HepG2 (cell line): Measurements from ENCODE around the gene NUP62. TPM values are rescaled to one million over a fixed set of nuclear protein-coding genes. Genes with fewer than 3 reads are reported as not detected.

Source experiments
- ATAC-seq: fragments of 200-7000 bp; cut with Tn5 transposase; 3 replicates; pipeline ENCODE4 v1.9.1; 2020; ENCODE audit warnings: mild to moderate bottlenecking, moderate library complexity
- BruUV-seq: library from RNA; stranded (reverse); fragments of 400-500 nt; replicated peaks from 2 replicates; lab custom pipeline; 2021; lab: Mats Ljungman, UMichigan
- CTCF ChIA-PET: fragments of 300-600 bp; formaldehyde crosslinking; extraction: SDS; loops from one replicate; lab custom pipeline; 2021; ENCODE audit warnings: low total read pairs, inconsistent platforms, low intra/inter-chr PET ratio; lab: Yijun Ruan, JAX
- POLR2A ChIA-PET: fragments of 350-600 bp; sonication (Branson Sonifier 250); formaldehyde crosslinking; loops from one replicate; lab custom pipeline; 2020; ENCODE audit warnings: antibody characterized with exemption, inconsistent platforms; lab: Yijun Ruan, JAX
- DNase-seq: peaks from one replicate; pipeline ENCODE4 v3.0.0-alpha.2; 2015; ENCODE audit warnings: low spot score
- FAIRE-seq: peaks from 3 replicates; lab custom pipeline; 2011; peaks lifted over from hg19 to GRCh38; lab: Jason Lieb, UNC
- H2AFZ ChIP-seq: one replicate; pipeline ENCODE4 v1.6.1; 2011; ENCODE audit warnings: low read length, inconsistent platforms
- H3K27ac ChIP-seq: fragments of 300-600 bp; 3 replicates; pipeline ENCODE4 v1.8.0; 2011; ENCODE audit warnings: mixed run types, mild to moderate bottlenecking, mixed read lengths, low read length, inconsistent platforms; ENCODE audit not compliant: insufficient read depth; ENCODE audit errors: extremely low read length
- H3K27me3 ChIP-seq, 2 experiments: fragments of 200-600 bp in 1 of 2; 2 replicates in 1 of 2; 3 replicates in 1 of 2; pipeline versions ENCODE4 v1.6.0 to v1.8.0; 2011; ENCODE audit warnings: low read length in 2 of 2, mild to moderate bottlenecking in 2 of 2, moderate library complexity in 2 of 2, inconsistent platforms in 1 of 2; ENCODE audit not compliant: insufficient read depth in 2 of 2, control insufficient read depth in 1 of 2
- H3K36me3 ChIP-seq, 2 experiments: fragments of 200-600 bp in 1 of 2; replicated peaks in 1 of 2; 2 replicates in 1 of 2; 3 replicates in 1 of 2; pipeline versions ENCODE4 v1.5.1 to v1.8.0; 2011; ENCODE audit warnings: low read length in 2 of 2, inconsistent platforms in 1 of 2; ENCODE audit not compliant: insufficient read depth in 2 of 2, control insufficient read depth in 1 of 2
- H3K4me1 ChIP-seq: 2 replicates; pipeline ENCODE4 v1.5.1; 2012; ENCODE audit warnings: low read length, inconsistent platforms; ENCODE audit not compliant: insufficient read depth
- H3K4me2 ChIP-seq: 2 replicates; pipeline ENCODE4 v1.6.0; 2011; ENCODE audit warnings: low read depth, low read length, inconsistent platforms
- H3K4me3 ChIP-seq, 3 experiments: fragments of 200-600 bp in 1 of 3; sonication (generic), shearing (Covaris generic) in 1 of 3; replicated peaks in 1 of 3; 2 replicates each; pipeline ENCODE4 v1.5.1; 2011 to 2016; ENCODE audit warnings: low read length in 3 of 3, inconsistent platforms in 2 of 3, low read depth in 2 of 3, mild to moderate bottlenecking in 2 of 3, control low read depth in 1 of 3, mixed read lengths in 1 of 3; ENCODE audit not compliant: insufficient read depth in 1 of 3
- H3K79me2 ChIP-seq: one replicate; pipeline ENCODE4 v1.6.1; 2011; ENCODE audit warnings: low read length, inconsistent platforms; ENCODE audit not compliant: insufficient read depth
- H3K9ac ChIP-seq: 2 replicates; pipeline ENCODE4 v1.6.0; 2011; ENCODE audit warnings: mild to moderate bottlenecking, low read depth, low read length, inconsistent platforms; ENCODE audit not compliant: insufficient read depth
- H3K9me3 ChIP-seq: 2 replicates; pipeline ENCODE4 v1.5.1; 2012; ENCODE audit warnings: mild to moderate bottlenecking, low read length
- H4K20me1 ChIP-seq: 2 replicates; pipeline ENCODE4 v1.6.0; 2011; ENCODE audit warnings: inconsistent platforms, mild to moderate bottlenecking, low read length, moderate library complexity; ENCODE audit not compliant: insufficient read depth
- GABPA ChIP-seq, 2 experiments: IDR thresholded peaks; 2 replicates each; pipeline ENCODE4 v1.6.1; 2011 to 2016; ENCODE audit warnings: low read depth in 2 of 2, low read length in 1 of 2, missing biosample characterization in 1 of 2, missing genetic modification characterization in 1 of 2
- GATA4 ChIP-seq: sonication (generic); IDR thresholded peaks from 2 replicates; pipeline ENCODE4 v1.6.1; 2016; ENCODE audit warnings: antibody characterized with exemption, low read depth, borderline replicate concordance
- KDM5A ChIP-seq: fragments of 200-600 bp; sonication (generic); IDR thresholded peaks from 2 replicates; pipeline ENCODE4 v1.7.0; 2018; ENCODE audit warnings: antibody characterized with exemption, mild to moderate bottlenecking, low read length, borderline replicate concordance
- KDM5B ChIP-seq: sonication (generic); formaldehyde crosslinking; IDR thresholded peaks from 2 replicates; pipeline ENCODE4 v1.4.0; 2020; ENCODE audit warnings: missing genetic modification reagents, mild to moderate bottlenecking, borderline replicate concordance
- KMT2A ChIP-seq: sonication (generic); formaldehyde crosslinking; IDR thresholded peaks from 2 replicates; pipeline ENCODE4 v1.4.0; 2020; ENCODE audit warnings: missing genetic modification reagents
- NFYB ChIP-seq: sonication (generic); formaldehyde crosslinking; IDR thresholded peaks from 2 replicates; pipeline ENCODE4 v1.4.0; 2020; ENCODE audit warnings: missing genetic modification reagents
- POLR2AphosphoS5 ChIP-seq: IDR thresholded peaks from 2 replicates; pipeline ENCODE4 v1.6.1; 2012; ENCODE audit warnings: low read depth, low read length
- ZBTB7B ChIP-seq: sonication (generic); formaldehyde crosslinking; IDR thresholded peaks from 2 replicates; pipeline ENCODE4 v1.4.0; 2020; ENCODE audit warnings: missing genetic modification reagents
- ZNF142 ChIP-seq: sonication (generic); formaldehyde crosslinking; IDR thresholded peaks from 2 replicates; pipeline ENCODE4 v1.4.0; 2020; ENCODE audit warnings: missing genetic modification reagents
- ZNF253 ChIP-seq: sonication (generic); formaldehyde crosslinking; IDR thresholded peaks from 2 replicates; pipeline ENCODE4 v1.8.0; 2022; ENCODE audit warnings: mild to moderate bottlenecking, missing genetic modification reagents, borderline replicate concordance
- ZNF441 ChIP-seq: sonication (generic); formaldehyde crosslinking; IDR thresholded peaks from 2 replicates; pipeline ENCODE4 v1.7.0; 2021; ENCODE audit warnings: missing genetic modification reagents, borderline replicate concordance
- ZNF777 ChIP-seq: sonication (generic); formaldehyde crosslinking; IDR thresholded peaks from 2 replicates; pipeline ENCODE4 v1.4.0; 2020; ENCODE audit warnings: missing genetic modification reagents
- ZNF841 ChIP-seq: sonication (generic); formaldehyde crosslinking; IDR thresholded peaks from 2 replicates; pipeline ENCODE4 v1.8.1; 2023; ENCODE audit warnings: missing genetic modification reagents, borderline replicate concordance
- ZSCAN20 ChIP-seq: sonication (generic); formaldehyde crosslinking; IDR thresholded peaks from 2 replicates; pipeline ENCODE4 v1.4.0; 2020; ENCODE audit warnings: missing genetic modification reagents, mild to moderate bottlenecking, borderline replicate concordance
- WGBS: methylation state at CpG from one replicate; pipeline ENCODE4 v1.1.6; 2017; ENCODE audit warnings: low lambda C conversion rate; 5-methylcytosine and 5-hydroxymethylcytosine counted together
- in situ Hi-C: cut with HindIII; loops from 2 replicates; pipeline ENCODE4 v1.10.0; 2017; ENCODE audit warnings: low pct_unique_long_range_greater_than_20kb; ENCODE audit not compliant: extremely low pct_ligation_motif_present
- intact Hi-C: fragments of 100-400 bp; cut with micrococcal nuclease; formaldehyde crosslinking; loops from one replicate; pipeline ENCODE4 v1.10.0; 2022; ENCODE audit not compliant: unreplicated experiment
- polyA plus RNA-seq, 8 experiments: library from polyadenylated mRNA; depleted of rRNA in 3 of 8; stranded (reverse) in 7 of 8; unstranded in 1 of 8; fragments of >200 nt; fragmentation: Illumina TruSeq in 4 of 8; extraction: Trizol in 4 of 8; gene quantifications; 2 replicates each; pipeline versions ENCODE4 v1.2.1 to v1.2.3, GENCODE V29; 2011 to 2016; ENCODE audit warnings: low read depth in 4 of 8, missing spikeins in 1 of 8, mixed read lengths in 1 of 8; ENCODE audit not compliant: insufficient read depth in 1 of 8
- total RNA-seq, 5 experiments: library from RNA; depleted of rRNA; stranded (reverse); fragments of >200 nt; fragmentation: Illumina TruSeq; extraction: Trizol; gene quantifications; 2 replicates each; pipeline ENCODE4 v1.2.3, GENCODE V29; 2016; ENCODE audit warnings: low read depth in 1 of 5
- TF ChIP-seq, protein P1 (sequence below), 2 experiments: sonication (generic) in 1 of 2; formaldehyde crosslinking in 1 of 2; IDR thresholded peaks; 2 replicates each; pipeline versions ENCODE4 v1.4.0 to v1.6.1; 2018 to 2020; ENCODE audit warnings: missing genetic modification reagents in 2 of 2, borderline replicate concordance in 1 of 2, low read depth in 1 of 2, mild to moderate bottlenecking in 1 of 2, missing biosample characterization in 1 of 2

Gene NUP62
- total and polyA plus RNA-seq, 2 of the 13 experiments (the other 11 are each of a cell fraction or from before 2014, with no cell fraction given): 16.5 to 41.5 TPM

- DNase-seq (peak; percentile 51), FAIRE-seq (no peak), ATAC-seq (peak; percentile 40)
- intact Hi-C loops: no loop called here
- peak overlapping the region; percentile 77 to 99 (median 97) for H3K4me3 ChIP-seq
- POLR2A ChIA-PET: interaction anchor here (0.9 to 3.3 kb wide), 10 partner anchors 9 to 380 kb away, joined by 3 to 21 read pairs (median 8); partner anchors contain the start of genes AP2A1, ATF5, NUP62 and PNKP
- H3K27ac ChIP-seq: peak overlapping the region; percentile 99
- peaks cover 5% of the 10 kb centered on the region; the same call in 1 of the 2 replicates for H4K20me1 ChIP-seq
- in situ Hi-C loops: no loop called here
- BruUV-seq: no TSS peak
- 0% methylated on average over 11 of the region's 28 CpGs for WGBS
- CTCF ChIA-PET: no interaction called here
- peak overlapping the region; percentile 91 for H3K4me2 ChIP-seq
- no peak overlapping the region for H2AFZ ChIP-seq
- peaks cover 9 to 26% of the 10 kb centered on the region in 2 experiments for H3K36me3 ChIP-seq
- no peaks in the 10 kb centered on the region; a peak in 1 of 5 replicates for H3K27me3 ChIP-seq
- H3K9ac ChIP-seq: peak overlapping the region; percentile 97
- H3K9me3 ChIP-seq: no peaks in the 10 kb centered on the region
- peaks cover 32% of the 10 kb centered on the region for H3K4me1 ChIP-seq
- H3K79me2 ChIP-seq: peaks cover 38% of the 10 kb centered on the region
- TF ChIP-seq POLR2AphosphoS5 (peak; percentile 45), ZNF441 (CRISPR knock-in tag) (0 out of 2 replicates have a peak, but pooled peaks have one; percentile 28), ZBTB7B (CRISPR knock-in tag) (peak; percentile 86), ZNF142 (CRISPR knock-in tag) (0 out of 2 replicates have a peak, but pooled peaks have one; percentile 21), KDM5A (peak; percentile 18; the same call in 1 of the 2 replicates), KDM5B (CRISPR knock-in tag) (0 out of 2 replicates have a peak, but pooled peaks have one; percentile 11), ZNF777 (CRISPR knock-in tag) (peak; percentile 32), ZSCAN20 (CRISPR knock-in tag) (0 out of 2 replicates have a peak, but pooled peaks have one; percentile 52), KMT2A (CRISPR knock-in tag) (0 out of 2 replicates have a peak, but pooled peaks have one; percentile 37), GABPA (IDR thresholded peaks at IDR 0.05; ENCODE audit: low read depth, low read length) (peak; percentile 83), GABPA (CRISPR knock-in tag; IDR thresholded peaks at IDR 0.05; ENCODE audit: low read depth) (peak; percentile 90), ZNF841 (no peak), NFYB (CRISPR knock-in tag) (0 out of 2 replicates have a peak, but pooled peaks have one; percentile 17), GATA4 (peak; percentile 24; the same call in 1 of the 2 replicates), ZNF253 (CRISPR knock-in tag) (0 out of 2 replicates have a peak, but pooled peaks have one; percentile 15)
- TF ChIP-seq, protein P1, sequence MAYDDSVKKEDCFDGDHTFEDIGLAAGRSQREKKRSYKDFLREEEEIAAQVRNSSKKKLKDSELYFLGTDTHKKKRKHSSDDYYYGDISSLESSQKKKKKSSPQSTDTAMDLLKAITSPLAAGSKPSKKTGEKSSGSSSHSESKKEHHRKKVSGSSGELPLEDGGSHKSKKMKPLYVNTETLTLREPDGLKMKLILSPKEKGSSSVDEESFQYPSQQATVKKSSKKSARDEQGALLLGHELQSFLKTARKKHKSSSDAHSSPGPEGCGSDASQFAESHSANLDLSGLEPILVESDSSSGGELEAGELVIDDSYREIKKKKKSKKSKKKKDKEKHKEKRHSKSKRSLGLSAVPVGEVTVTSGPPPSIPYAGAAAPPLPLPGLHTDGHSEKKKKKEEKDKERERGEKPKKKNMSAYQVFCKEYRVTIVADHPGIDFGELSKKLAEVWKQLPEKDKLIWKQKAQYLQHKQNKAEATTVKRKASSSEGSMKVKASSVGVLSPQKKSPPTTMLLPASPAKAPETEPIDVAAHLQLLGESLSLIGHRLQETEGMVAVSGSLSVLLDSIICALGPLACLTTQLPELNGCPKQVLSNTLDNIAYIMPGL (CRISPR knock-in tag; IDR thresholded peaks at IDR 0.05; ENCODE audit: borderline replicate concordance in 1 of 2, low read depth in 1 of 2): 0 out of 4 replicates have a peak, but pooled peaks of 1 of the 2 experiments have one; percentile 8
Observed at GRCh38 chr19:49875857-49876421, 53.4 kb downstream of the NUP62 start.
